ENCODE results near the gene TSEN54.

GRCh38 chr17:75565066-75565465, 48.7 kb downstream of the TSEN54 start:
- TF ChIP-seq CTCF (IDR thresholded peaks at IDR 0.05) (no peak), POLR2A (IDR thresholded peaks at IDR 0.05) (no peak)
